RWPE1 (cell line): ENCODE results near the gene STH.

ENCODE experiments used
- CTCF ChIA-PET: fragments of 350-600 bp; sonication (Branson Sonifier 250); formaldehyde crosslinking; extraction: SDS; loops from one replicate; lab custom pipeline; 2021; lab: Yijun Ruan, JAX
- POLR2A ChIA-PET: fragments of 400-600 bp; formaldehyde crosslinking; extraction: SDS; loops from one replicate; lab custom pipeline; 2020; ENCODE audit warnings: antibody characterized with exemption; ENCODE audit not compliant: low non-redundant PET; lab: Yijun Ruan, JAX
- DNase-seq: peaks from one replicate; pipeline ENCODE4 v3.0.0; 2012; ENCODE audit warnings: low spot score
- H3K27ac ChIP-seq: fragments of 450-650 bp; 2 replicates; pipeline ENCODE4 v1.5.1; 2017
- CTCF ChIP-seq: fragments of 450-650 bp; conservative IDR thresholded peaks from 2 replicates; pipeline ENCODE4 v1.5.1; 2017; ENCODE audit warnings: low read depth, mild to moderate bottlenecking

The STH gene

GRCh38 chr17:45998987-45999899 lies at the start of gene STH:
Gene STH, plus strand, starts transcription at chr17:45999250. Its CDS starts 30 bp downstream, at chr17:45999280.
- no peak for TF ChIP-seq CTCF
- H3K27ac ChIP-seq, result no peak within 1 kb of the TSS
- CTCF ChIA-PET, result no interaction called here

GRCh38 chr17:45949755-45950320 lies 49.2 kb upstream of the STH start:
- ChIA-PET POLR2A (no interaction called here), CTCF (interaction anchor here (0.7 to 1.4 kb wide), 8 partner anchors 9 to 310 kb away, joined by 3 to 7 read pairs (median 4); partner anchors contain the start of gene MAPT)
- DNase-seq, result no peak
- TF ChIP-seq CTCF, result no peak
- no peak overlapping the region for H3K27ac ChIP-seq

More at GRCh38 chr17:45998987-45999899, at the start of gene STH:
- POLR2A ChIA-PET, result no interaction called here
- no peak for DNase-seq

- TF ChIP-seq CTCF, result no peak
- POLR2A ChIA-PET, result no interaction called here
- no peak overlapping the region for H3K27ac ChIP-seq
- no peak for DNase-seq
- CTCF ChIA-PET, result no interaction called here
Observed at GRCh38 chr17:45950888-45951287, 48.2 kb upstream of the STH start.

GRCh38 chr17:45951403-45951802 lies 47.6 kb upstream of the STH start:
- no peak for TF ChIP-seq CTCF
- no peak overlapping the region for H3K27ac ChIP-seq
- DNase-seq, result no peak
- ChIA-PET POLR2A (no interaction called here), CTCF (interaction anchor here (0.6 kb wide), 1 partner anchor 14 kb away, joined by 3 read pairs; no protein-coding TSS in a partner anchor)

GRCh38 chr17:45951941-45952340 lies 47.1 kb upstream of the STH start:
- POLR2A ChIA-PET, result no interaction called here
- CTCF ChIA-PET, result interaction anchor here (0.6 kb wide), 1 partner anchor 15 kb away, joined by 3 read pairs; no protein-coding TSS in a partner anchor
- H3K27ac ChIP-seq, result no peak overlapping the region
- DNase-seq, result no peak
- TF ChIP-seq CTCF, result no peak

GRCh38 chr17:45952814-45953320 lies 46.2 kb upstream of the STH start:
- CTCF ChIA-PET, result no interaction called here

More at GRCh38 chr17:45952814-45953320, 46.2 kb upstream of the STH start:
- POLR2A ChIA-PET, result no interaction called here
- no peak for DNase-seq
- no peak overlapping the region for H3K27ac ChIP-seq
- no peak for TF ChIP-seq CTCF
